Effector memory CD4-positive, alpha-beta T cell (primary cell): Measurements from ENCODE around the gene PLPP3.

Experiments
- DNase-seq, 3 donors: peaks; one replicate each; pipeline ENCODE4 v3.0.0-alpha.2; 2020
- H3K27ac ChIP-seq: 2 replicates; pipeline ENCODE4 v1.7.0; 2013; ENCODE audit warnings: mild to moderate bottlenecking, low read length, moderate library complexity; ENCODE audit not compliant: insufficient read depth, poor library complexity, severe bottlenecking
- H3K27me3 ChIP-seq: replicated peaks from 2 replicates; pipeline ENCODE4 v1.7.0; 2013; ENCODE audit warnings: mild to moderate bottlenecking, low read length; ENCODE audit not compliant: insufficient read depth, control insufficient read depth, poor library complexity, severe bottlenecking
- H3K36me3 ChIP-seq: 2 replicates; pipeline ENCODE4 v1.7.0; 2013; ENCODE audit warnings: mild to moderate bottlenecking, low read length, moderate library complexity; ENCODE audit not compliant: control insufficient read depth, insufficient read depth
- H3K4me1 ChIP-seq: 2 replicates; pipeline ENCODE4 v1.7.0; 2013; ENCODE audit warnings: low read length, mild to moderate bottlenecking; ENCODE audit not compliant: control insufficient read depth, insufficient read depth, poor library complexity, severe bottlenecking
- H3K4me3 ChIP-seq: 2 replicates; pipeline ENCODE4 v1.7.0; 2013; ENCODE audit warnings: low read length, low read depth, mild to moderate bottlenecking; ENCODE audit not compliant: insufficient read depth, poor library complexity, severe bottlenecking
- H3K9me3 ChIP-seq: 2 replicates; pipeline ENCODE4 v1.7.0; 2013; ENCODE audit warnings: mild to moderate bottlenecking, low read length, moderate library complexity; ENCODE audit not compliant: control insufficient read depth

The PLPP3 gene

DNA sequence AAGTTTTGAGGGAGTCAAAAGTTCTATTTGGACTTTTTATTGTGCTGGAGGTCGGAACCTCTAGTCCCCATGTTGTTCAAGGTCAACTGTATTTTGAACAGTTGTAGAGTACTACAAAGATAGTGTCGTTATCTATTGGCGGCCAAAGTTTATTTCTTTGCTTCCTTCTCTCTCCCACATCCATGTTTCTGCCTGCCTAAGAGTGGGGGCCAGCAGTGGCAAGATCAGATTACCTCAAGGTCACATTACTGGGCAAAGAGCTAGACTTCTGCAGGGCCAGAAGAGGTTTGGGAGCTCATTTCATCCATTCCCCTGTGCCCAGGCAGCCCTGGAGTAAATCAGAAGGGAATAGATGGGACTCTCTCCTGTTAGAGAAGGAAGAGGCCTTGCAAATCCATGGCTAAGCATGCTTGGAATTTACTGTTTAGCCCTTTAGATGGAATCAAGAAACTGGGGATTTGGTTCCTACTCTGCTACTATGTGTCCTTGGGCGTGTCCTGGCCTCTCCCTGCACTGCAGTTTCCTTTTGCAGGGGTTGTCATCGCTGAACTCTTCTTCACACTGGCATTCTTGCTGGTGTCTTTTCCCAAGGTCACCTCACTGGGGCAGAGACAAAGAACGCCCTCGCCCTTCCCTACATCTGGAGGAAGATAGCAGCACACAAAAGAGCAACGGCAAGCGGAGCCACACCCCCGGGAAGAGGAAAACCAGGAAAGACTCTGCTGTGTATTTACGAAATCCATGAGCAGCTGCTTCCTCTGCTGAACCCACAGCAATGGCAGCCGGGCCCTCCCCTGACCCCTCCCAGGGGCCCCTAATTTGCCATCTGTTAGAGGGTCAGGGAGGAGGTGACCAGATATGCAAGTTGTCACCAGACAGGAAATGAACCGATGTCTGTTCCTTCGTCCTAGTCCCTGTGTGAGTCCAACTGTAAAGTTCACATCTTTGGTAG, 73.3 kb downstream of the PLPP3 start:
- H3K9me3 ChIP-seq = no peaks in the 10 kb centered on the region
- no peak overlapping the region for H3K27ac ChIP-seq
- DNase-seq = no peak
- no peak overlapping the region for H3K4me3 ChIP-seq
- no peaks in the 10 kb centered on the region for H3K4me1 ChIP-seq
- no peaks in the 10 kb centered on the region for H3K27me3 ChIP-seq
- H3K36me3 ChIP-seq = no peaks in the 10 kb centered on the region

DNA sequence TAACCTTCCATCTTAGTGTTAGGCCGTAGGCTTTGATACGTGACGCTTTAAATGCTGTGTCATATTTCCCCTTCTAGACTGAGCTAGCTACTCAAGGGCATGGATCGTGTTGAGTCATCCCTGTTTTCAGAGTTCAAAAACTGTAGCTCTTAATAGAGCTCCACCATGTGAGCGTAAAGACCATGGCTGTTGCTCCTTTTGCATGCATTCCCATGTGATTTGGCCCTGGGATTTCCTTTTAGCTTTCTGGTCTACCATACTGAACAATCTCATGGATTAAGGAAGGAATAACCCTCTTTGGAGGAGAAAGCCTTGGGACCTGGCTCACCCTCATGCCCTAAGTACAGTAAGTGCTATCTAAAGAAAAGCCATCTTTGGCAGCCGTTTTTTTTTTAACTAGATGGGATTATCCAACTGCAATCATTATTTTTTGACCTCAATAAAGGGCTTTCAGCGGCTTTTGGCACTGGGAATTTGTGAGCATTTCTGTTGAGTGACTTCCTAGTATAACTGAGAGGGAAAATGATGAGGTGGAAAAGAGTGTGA, 76.6 kb downstream of the PLPP3 start:
- H3K4me3 ChIP-seq = no peak overlapping the region
- H3K4me1 ChIP-seq = no peaks in the 10 kb centered on the region
- H3K9me3 ChIP-seq = no peaks in the 10 kb centered on the region
- H3K36me3 ChIP-seq = no peaks in the 10 kb centered on the region
- DNase-seq = no peak
- no peaks in the 10 kb centered on the region for H3K27me3 ChIP-seq
- H3K27ac ChIP-seq = no peak overlapping the region

DNA sequence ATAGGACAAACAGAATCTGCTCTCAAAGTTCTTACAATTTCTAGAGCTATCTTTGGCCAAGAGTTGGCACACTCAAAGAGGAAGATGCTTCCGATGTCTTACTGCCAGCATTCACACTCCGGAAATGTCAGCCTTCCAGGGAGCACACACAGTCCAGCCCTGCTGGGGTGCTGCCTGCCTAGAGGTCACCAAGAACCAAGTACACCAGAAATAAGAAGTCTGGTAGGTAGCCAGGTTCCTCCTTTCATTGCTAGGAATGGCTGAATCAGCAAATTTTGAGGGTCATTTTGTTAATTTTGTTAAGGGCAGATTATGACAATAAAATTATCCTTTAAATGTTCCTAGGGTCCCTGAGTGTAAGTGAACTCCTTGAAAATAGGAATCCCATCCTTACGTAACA, 77.5 kb downstream of the PLPP3 start:
- no peak overlapping the region for H3K27ac ChIP-seq
- H3K4me1 ChIP-seq = no peaks in the 10 kb centered on the region
- no peaks in the 10 kb centered on the region for H3K9me3 ChIP-seq
- DNase-seq = no peak
- no peaks in the 10 kb centered on the region for H3K36me3 ChIP-seq
- H3K27me3 ChIP-seq = no peaks in the 10 kb centered on the region
- no peak overlapping the region for H3K4me3 ChIP-seq

DNA sequence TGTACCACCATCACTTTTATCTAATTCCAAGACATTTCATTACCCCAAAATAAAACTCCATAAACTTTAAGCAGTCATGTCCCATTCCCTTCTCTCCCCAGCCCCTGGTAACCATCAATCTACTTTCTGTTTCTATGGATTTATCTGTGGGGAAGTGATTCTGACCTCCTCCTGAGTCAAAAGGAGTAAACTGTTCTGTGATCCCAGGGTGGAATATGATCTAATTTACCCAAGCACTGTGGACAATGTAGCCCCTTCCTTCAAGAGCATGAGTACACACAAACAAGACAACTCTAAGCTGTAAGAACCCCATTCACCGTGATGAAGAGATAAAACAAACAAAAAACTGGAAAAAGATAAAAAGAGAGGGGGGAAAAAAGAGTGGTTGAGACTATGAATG, 77.9 kb downstream of the PLPP3 start:
- Histone ChIP-seq H3K36me3 (no peaks in the 10 kb centered on the region), H3K27me3 (no peaks in the 10 kb centered on the region), H3K27ac (no peak overlapping the region), H3K4me1 (no peaks in the 10 kb centered on the region), H3K4me3 (no peak overlapping the region), H3K9me3 (no peaks in the 10 kb centered on the region)
- no peak for DNase-seq

DNA sequence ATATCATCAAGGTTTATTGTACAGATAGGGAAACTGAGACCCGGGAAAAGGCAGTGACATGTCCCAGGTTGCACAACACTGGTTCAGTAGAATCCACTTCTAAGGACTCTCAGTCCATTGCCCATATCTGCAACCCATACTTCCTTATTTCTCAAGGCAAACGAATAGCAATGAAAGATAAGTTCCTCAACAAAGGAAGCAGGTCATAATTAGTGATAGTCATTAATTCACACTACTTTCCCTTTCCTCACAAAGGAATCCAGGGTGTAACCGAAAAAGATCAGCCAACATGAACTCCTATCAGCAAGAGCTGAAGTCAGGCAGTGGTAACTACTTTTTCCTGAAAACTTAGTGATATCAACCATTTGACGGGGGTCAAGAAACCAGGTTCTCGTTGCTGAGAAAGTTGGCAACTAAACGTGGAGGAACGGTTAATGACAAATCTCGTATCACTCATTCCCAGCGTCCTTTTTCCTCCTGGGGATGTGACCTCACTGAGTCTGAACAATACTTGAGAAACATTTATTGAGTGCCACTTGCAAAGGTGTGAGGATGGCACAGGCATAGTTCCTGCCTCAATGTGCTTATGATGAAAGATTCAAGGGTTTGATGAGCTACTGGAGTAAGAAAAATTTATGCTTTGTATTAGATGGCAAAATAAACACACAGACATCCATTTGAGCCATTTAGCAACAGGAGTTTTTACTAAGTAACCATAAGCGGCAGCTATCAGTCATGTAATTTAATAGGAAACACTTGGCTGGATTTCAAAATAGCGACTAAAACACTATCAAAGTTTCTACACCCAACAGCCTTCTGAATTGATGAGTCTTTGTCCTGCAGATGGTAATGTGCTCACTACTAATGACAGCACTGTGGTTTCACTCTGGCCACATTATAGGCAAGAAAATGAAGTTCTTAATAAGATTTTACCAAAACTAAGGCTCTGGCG, 82.3 kb downstream of the PLPP3 start:
- DNase-seq = no peak
- no peaks in the 10 kb centered on the region for H3K36me3 ChIP-seq
- H3K4me3 ChIP-seq = no peak overlapping the region
- no peaks in the 10 kb centered on the region for H3K27me3 ChIP-seq
- H3K27ac ChIP-seq = no peak overlapping the region
- no peaks in the 10 kb centered on the region for H3K9me3 ChIP-seq
- no peaks in the 10 kb centered on the region for H3K4me1 ChIP-seq

DNA sequence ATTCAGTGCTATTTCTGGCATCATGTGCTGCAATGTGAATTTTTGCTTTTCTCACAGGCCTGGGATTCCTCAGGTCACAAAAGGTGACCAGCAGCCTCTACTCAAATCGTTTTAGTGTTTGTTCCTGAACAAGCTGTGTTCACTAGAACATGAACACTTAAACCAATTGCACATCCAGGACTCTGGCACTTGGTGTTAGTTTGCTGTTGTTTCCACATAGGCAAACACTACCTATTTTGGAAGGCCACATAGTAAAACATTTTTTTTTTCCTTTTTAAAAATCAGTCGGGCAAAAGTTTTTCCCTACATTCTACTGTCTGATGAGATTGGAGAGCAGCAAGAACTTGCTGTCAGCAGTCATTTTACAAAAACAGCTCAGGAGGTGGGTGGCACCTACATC, 83.2 kb downstream of the PLPP3 start:
- H3K9me3 ChIP-seq = no peaks in the 10 kb centered on the region
- no peaks in the 10 kb centered on the region for H3K36me3 ChIP-seq
- no peaks in the 10 kb centered on the region for H3K27me3 ChIP-seq
- H3K4me3 ChIP-seq = no peak overlapping the region
- no peak overlapping the region for H3K27ac ChIP-seq
- no peaks in the 10 kb centered on the region for H3K4me1 ChIP-seq
- no peak for DNase-seq

DNA sequence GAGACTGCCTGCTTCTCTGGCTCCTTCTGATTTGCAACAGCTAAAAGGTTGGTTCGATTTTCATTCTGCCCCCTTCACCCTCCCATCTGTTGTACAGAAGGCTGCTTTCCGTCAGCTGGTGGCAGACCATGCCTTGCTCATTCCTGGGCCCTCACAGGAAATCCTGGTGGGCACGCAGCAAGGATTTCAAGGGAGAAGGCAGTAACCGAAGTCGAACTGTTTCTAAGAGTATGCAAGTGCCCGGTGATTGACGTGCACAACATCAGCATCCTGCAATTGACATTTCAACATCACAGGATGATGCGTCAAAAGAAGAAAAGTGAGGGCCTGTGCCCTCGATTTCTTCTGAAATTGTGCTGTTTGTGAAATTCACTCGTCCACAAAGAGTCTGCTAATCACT, 83.8 kb downstream of the PLPP3 start:
- H3K36me3 ChIP-seq = no peaks in the 10 kb centered on the region

DNA sequence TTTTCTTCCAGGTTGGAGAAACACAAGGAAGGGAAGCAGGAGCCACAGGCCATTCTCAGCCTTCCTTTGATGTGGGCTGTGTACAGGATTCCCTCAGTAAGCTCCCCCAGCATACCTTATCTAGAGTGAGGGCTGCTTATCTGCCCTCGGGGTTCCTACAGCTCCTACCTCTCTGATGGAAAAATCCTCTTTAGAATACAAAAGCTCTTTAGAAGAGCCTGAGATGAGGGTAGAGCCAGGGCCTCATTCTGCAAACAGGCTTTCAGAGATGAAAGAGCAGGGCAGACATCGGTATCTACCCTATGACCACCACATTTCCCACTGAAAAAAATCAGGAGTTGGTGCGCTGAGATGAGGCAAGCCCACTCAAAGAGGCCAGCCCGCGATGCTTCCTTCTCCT, 85.1 kb downstream of the PLPP3 start:
- Histone ChIP-seq H3K9me3 (no peaks in the 10 kb centered on the region), H3K36me3 (no peaks in the 10 kb centered on the region), H3K4me1 (no peaks in the 10 kb centered on the region), H3K4me3 (no peak overlapping the region), H3K27me3 (no peaks in the 10 kb centered on the region), H3K27ac (no peak overlapping the region)
- DNase-seq = no peak

More for the DNA sequence above, 83.8 kb downstream of the PLPP3 start:
- H3K4me3 ChIP-seq = no peak overlapping the region
- no peaks in the 10 kb centered on the region for H3K9me3 ChIP-seq
- DNase-seq = no peak
- no peak overlapping the region for H3K27ac ChIP-seq
- H3K4me1 ChIP-seq = no peaks in the 10 kb centered on the region
- no peaks in the 10 kb centered on the region for H3K27me3 ChIP-seq

DNA sequence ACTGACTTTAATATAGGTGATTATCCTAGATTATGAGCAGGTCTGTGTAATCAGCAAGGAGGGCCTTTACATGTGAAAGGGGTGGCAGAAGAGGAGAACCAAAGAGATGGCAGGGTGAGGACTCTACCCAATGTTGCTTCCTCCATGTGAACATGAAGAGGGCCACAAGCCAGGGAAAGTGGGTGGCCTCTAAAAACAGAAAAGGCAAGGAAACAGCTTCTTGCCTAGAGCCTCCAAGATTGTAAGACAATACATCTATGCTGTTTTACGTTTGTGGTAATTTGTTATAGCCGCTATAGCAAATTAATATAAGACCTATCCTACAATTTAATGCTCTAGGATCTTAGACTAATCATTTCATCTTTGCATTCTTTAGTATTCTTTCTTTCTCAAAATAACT, 85.5 kb downstream of the PLPP3 start:
- no peak for DNase-seq
- Histone ChIP-seq H3K4me1 (no peaks in the 10 kb centered on the region), H3K27ac (no peak overlapping the region), H3K9me3 (no peaks in the 10 kb centered on the region), H3K4me3 (no peak overlapping the region), H3K27me3 (no peaks in the 10 kb centered on the region), H3K36me3 (no peaks in the 10 kb centered on the region)
